ENCODE results near the gene PDCD5.

Gene PDCD5

GRCh38 chr19:32631381-32631780 is 50.4 kb downstream of the PDCD5 start:
- no peak for DNase-seq (ENCODE audit: low read depth in 2 of 2)

All from activated CD4-positive, alpha-beta T cell treated with anti-CD3 and anti-CD28 coated beads for 24 hours (primary cell).